NCI-H2196 treated with DMSO at 0.1 percent for 48 hours (cell line): Measurements from ENCODE around the gene RFTN1.

Experiments
- DNase-seq: peaks from one replicate; lab custom pipeline; 2025; ENCODE audit not compliant: unreplicated experiment; lab: John Stamatoyannopoulos, UW

Gene RFTN1

GRCh38 chr3:16439848-16440708, 73.4 kb downstream of the RFTN1 start:
- no peak for DNase-seq

GRCh38 chr3:16439163-16439847, 74.2 kb downstream of the RFTN1 start:
- no peak for DNase-seq

- no peak for DNase-seq
Observed at GRCh38 chr3:16437640-16438039, 75.9 kb downstream of the RFTN1 start.

DNA sequence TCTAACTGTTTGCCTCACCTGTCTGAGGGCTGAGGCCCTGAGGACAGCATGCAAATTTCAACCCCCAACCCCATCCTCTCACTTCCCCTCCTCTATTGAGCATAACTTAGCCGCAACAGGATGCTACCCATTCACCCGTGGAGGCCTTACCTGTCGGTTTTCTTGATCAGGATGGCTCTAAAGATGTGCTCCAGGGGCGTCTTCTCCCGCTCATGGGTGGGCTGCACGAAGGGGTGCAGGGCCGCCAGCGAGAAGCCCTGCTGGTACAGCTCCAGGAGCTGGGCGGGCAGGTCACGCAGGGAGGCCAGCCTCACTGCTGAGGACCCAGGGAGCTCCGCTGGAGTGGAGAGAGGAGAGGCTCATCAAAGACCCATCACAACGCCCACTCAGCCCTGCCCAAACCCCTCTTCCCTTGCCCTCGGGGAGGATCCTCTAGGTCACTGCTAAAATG, 79.8 kb downstream of the RFTN1 start:
- no peak for DNase-seq

- DNase-seq = no peak
Observed at GRCh38 chr3:16432714-16433113, 80.8 kb downstream of the RFTN1 start.

GRCh38 chr3:16430717-16431630, 82.5 kb downstream of the RFTN1 start:
- DNase-seq = no peak

DNA sequence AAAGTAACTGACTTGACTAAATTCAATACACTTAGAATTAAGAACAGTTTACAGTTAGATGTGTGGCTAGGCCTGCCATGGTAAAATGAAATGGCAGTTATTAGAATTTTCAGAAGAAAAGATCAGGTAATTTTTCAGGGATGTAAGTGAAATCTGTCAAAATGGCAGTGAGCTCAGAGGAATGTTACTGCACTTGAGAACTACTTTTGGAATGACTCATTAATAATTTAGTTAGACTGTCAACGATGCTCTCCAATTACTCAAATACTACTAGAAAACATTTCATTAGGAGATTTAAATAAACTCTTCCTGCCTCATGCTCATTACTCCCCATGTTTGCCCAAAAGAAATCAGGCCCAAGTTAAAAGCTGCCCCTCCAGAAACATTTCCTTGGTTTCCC, 84.4 kb downstream of the RFTN1 start:
- DNase-seq = no peak

DNA sequence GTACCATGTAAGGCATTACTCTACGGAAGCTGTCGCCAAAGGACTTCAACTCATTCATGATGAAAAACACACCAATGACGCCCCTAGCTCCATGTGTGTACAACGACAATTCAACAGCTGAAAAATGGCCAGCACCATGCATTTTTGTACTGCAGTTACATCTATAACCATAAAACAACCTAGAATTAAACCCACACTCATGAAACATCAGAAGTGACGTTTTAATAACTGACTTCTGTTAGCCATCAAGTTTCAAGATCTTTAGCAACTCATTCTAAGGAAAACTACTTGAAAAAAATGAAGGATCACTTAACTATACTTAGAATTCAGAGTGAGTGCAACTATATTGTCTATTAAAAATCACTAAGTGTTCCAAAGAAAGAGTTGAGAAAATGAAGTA, 84.9 kb downstream of the RFTN1 start:
- DNase-seq = no peak

DNA sequence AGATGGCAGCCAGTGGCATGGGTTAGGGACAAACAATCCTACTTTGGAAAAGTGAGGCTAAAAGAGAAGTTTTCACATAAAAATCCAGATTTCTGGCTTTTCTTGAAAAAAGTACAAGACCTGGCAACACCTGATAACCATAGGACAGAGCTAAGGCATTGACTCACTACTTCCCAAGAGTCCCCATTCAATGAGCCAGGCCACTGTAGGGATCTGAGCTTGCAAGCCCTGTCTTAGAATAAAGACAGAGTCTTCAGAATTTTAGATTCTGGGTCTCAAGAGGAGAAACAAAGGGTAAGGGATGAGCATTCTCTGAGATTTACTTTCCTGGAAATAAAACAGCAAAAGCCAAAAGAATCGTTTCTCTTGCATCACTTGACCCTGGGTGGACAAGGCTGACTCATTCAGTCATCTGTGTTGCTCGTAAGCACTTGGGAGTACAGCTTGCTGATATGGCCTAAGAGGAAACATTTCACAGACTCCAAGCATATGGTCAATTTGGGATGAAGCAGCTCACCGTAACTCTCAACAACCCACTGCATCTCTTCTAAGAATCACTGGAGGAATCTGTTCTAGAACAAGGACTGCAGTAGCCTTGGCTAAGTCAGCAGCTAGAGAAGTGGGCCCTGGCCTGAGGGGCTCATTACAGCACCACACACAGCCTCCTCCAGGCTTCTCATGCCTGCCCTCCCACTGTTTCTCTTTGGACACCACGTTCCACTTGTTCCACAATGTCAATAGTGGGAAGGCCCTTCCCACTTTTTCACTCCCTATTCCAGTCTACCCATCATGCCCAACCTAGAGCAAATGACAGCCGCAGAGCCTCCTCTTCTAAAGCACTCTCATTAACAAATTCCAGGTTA, 86.2 kb downstream of the RFTN1 start:
- DNase-seq = no peak

DNA sequence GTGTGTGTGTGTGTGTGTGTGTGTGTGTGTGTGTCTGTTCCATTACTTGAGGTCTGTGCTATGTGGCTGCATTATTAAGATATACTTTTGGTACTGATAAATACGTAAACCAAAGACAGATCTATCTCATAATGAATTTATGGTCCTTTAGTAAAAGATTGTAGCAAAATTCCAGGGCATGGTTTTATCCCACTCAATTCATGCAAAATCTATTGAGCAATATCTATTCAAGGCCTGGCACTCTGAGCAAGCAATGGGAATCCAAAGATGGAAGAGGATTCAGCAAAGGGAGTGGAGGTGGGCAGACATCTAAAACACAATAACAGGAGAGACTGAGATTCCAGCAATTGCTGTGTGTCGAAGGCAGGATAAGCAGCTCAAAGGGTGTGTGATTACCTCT, 86.8 kb downstream of the RFTN1 start:
- no peak for DNase-seq

DNA sequence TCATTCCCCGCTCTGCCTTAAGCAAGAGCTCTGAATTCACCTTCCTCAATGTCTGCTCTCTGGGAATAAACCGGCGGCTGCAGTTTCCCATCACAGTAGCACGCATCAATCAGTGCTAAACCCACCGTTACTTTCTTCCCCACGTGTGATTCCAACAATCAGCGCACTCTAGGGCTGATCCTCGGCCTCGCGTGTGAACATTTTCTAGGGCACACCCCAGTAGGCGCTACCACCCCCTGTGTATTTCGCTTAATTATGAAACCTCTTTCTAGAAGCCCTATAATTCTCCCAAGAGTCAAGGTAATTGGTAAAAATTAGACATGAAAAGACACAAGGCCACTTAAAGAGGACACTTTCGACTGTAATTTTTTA, 87.5 kb downstream of the RFTN1 start:
- DNase-seq = no peak

DNA sequence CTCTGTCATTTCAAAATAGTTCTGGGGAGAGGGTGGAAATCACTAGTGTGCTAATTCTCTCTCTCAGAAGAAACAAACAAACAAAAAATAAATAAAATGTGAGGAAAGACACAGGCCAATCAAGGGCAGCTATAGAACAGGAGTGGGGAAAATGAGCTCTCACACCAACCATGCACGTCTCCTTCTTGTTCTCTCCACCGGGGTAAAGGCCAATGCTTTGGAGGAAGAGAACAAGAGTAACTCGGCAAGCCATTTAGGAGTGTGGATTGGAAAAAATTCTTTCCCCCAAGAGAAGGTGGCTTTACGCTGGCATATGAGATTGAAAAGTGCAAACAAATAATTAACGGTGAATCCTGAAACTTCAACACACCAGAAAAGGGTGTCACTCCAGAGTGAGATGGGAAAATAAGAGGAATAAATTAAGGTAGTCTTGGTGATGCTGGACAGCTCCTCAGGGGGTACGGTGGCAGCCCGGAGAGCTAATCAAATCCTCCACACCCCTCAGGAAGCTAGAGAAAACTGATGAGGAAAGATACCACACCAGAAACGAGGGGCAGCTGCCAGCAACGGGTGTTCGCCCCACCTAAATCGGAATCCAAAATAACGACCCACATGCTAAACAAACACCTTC, 88.0 kb downstream of the RFTN1 start:
- DNase-seq = no peak

- no peak for DNase-seq
Observed at GRCh38 chr3:16423947-16424673, 89.4 kb downstream of the RFTN1 start.

GRCh38 chr3:16423298-16423697, 90.2 kb downstream of the RFTN1 start:
- no peak for DNase-seq

DNA sequence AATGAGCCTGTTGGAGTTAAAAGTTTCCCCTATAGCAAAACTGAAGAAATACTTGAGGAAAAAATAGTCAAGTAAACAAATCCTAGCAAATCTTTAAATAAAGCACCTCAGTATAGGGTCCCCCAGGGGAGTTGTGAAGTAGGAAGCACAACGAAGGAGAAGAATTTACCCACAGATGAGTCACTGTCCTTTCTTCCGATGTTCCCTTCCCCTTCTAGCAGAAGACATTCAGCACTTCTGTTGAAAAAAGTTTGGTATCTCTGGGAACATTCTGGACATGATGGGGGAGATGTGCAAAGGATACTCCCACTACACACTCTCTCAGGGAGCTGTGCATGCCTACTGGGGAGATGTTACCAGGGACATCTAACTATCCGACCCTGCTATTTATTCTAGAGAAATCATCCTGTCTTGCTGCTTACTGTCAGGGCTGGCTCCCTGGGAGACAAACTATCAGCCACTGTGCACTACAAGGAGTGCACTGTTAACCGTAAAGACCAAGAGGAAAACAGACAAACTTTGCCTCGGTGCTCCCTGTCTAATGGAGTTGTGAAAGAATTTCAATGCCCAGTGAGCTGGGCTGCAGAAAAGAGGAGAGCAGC, 93.8 kb downstream of the RFTN1 start:
- no peak for DNase-seq

GRCh38 chr3:16417945-16418739, 95.4 kb downstream of the RFTN1 start:
- no peak for DNase-seq

DNA sequence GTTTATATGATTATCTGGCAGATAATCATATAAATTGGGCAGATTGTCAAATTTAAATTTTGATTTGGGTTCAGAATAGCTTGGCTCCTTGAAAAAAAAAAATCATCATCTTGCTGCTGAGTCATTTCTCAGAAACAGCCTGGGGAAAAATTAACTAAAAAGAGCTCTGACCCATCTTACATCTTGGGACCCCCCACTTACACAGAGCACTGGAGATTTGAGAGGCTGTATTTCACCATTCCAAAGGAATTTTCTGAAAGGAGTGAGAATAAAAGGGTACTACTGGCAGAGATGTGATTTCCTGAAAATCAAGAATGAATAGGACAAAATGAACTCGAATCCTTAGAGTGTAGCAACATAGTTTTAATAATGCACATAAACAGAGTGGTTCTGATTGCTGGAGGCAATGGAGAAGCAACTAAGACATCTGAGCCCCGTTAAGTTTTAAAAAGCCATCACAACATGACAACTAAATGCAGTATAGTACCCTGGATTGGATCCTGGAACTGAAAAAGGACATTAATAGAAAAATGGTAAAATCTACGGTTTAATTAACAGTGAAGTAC, 97.5 kb downstream of the RFTN1 start:
- DNase-seq = no peak

DNA sequence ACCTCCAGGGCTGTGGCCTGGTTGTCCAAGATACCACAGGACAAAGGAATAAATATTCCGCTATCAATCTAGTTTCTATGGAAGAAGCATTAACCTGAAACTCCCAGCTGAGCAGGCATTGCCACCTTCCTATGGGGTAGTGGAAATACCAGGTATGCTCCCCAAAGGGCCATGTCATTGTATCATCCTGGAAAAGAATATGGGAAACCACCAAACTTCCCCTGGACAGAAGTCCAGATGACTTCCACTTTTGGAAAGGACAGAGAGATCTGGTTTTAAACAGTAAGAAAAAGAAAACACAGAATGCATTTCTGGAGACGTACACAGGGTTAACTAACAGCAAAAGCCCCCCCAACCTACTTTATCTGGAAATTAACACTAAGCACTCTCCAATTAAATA, 100.2 kb downstream of the RFTN1 start:
- DNase-seq = no peak
